CD4-positive, alpha-beta T cell treated with Interleukin-21 for 1 hour (primary cell): ENCODE data around the gene ACACA.
"Not testable (repeated sequence)": the region's sequence is repeated elsewhere in the genome, so short reads cannot be mapped to it uniquely, and the experiment has no call there.

ENCODE experiments used
- DNase-seq: peaks from one replicate; pipeline ENCODE4 v3.0.0-alpha.2; 2020

ACACA gene

GRCh38 chr17:37392024-37392590 is 14.5 kb downstream of the ACACA start:
- DNase-seq: no peak

DNA sequence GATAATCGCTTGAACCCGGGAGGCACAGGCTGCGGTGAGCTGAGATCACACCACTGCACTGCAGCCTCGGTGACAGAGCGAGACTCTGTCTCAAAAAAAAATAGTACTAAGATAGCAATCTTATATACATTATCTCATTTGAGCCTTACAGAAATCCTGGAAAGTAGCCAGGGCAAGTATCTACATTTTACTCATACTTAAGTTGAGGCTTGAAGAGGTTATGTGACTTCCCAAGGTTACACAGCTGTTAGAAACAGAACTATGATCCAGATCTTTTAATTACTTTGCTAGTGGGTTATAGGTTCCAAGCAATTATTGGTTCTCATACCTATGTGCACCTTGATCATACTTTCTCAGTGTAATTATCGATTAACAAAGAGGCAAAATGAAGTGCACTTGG is 15.5 kb downstream of the ACACA start:
- DNase-seq: no peak

- no peak for DNase-seq
Observed at GRCh38 chr17:37389160-37389559, 17.5 kb downstream of the ACACA start.

- DNase-seq: no peak
Observed at GRCh38 chr17:37388266-37388665, 18.4 kb downstream of the ACACA start.

- no peak for DNase-seq
Observed at GRCh38 chr17:37386462-37386861, 20.2 kb downstream of the ACACA start.

- DNase-seq: no peak
Observed at GRCh38 chr17:37385474-37385990, 21.1 kb downstream of the ACACA start.

GRCh38 chr17:37384560-37385149 is 22.0 kb downstream of the ACACA start:
- no peak for DNase-seq

DNA sequence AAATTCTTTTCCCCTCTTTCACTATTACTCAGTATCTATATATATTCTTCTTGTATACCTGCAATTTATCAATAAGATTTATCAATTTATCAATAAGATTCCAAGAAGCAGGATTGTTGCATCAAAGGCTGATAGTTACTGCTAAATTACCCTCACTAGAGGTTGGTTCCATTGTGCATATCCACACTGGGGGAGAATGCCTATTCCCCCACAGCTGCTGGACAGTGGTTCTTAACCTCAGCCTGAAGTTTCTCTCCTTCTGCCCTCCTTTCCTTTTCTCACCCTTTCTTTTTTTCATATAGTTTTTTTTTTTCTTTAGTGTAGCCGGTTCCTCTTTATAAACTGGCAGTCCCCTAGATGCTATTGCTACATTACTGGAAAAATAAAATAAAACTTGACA is 24.6 kb downstream of the ACACA start:
- DNase-seq: no peak

GRCh38 chr17:37375706-37376105 is 30.9 kb downstream of the ACACA start, which contains the start of gene C17orf78:
C17orf78 (plus strand) TSS chr17:37375985; CDS start chr17:37376093, 108 bp downstream.
- DNase-seq: no peak

- peak; percentile 76 for DNase-seq
Observed at GRCh38 chr17:37373530-37374159, 33.0 kb downstream of the ACACA start.

GRCh38 chr17:37368577-37368976 is 38.1 kb downstream of the ACACA start:
- no peak for DNase-seq

- DNase-seq: no peak
Observed at GRCh38 chr17:37365589-37365988, 41.0 kb downstream of the ACACA start.

- DNase-seq: no peak
Observed at GRCh38 chr17:37361543-37361942, 45.1 kb downstream of the ACACA start.

DNA sequence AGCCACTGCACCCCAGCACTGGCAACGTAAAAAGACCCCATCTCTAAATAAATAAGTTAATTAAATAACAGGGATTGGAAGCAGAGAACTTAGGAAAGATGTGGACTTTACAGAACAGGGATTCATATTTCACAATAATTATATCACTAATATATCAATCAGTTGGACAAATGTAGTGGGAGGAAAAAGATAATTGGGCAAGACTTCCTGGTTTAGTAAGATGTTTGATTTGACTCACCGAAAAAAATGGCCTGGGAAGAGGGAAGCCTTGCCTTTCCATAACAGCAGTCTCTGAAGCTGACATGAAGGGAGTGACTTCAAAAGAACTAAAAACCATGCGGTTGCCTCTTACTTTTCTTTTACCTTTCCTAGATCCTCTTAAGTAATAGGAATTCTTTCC is 46.0 kb downstream of the ACACA start:
- no peak for DNase-seq

DNA sequence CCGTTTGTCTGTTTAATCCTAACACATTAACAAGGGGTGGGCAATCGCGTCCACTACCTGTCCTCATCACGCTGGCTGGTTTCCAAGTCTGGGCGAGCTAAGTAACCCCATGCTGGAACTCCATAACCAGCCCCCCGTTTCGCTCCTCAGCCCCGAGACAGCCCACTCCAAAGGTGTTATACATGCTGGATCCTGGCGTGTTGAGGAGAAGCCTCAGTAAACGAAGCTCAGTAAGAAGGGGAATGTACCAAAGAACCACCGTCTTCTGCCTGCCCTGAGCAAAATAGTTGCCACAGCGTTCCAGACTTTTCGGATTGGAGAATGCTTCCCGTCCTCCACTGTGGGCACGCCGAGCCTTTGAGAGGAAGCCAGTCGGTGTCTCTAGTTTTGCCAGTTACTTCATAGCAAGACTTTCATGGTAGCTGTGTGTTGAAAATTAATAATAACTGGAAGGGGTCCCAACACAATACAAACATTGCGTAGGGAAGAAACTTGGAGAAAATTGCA is 46.9 kb downstream of the ACACA start:
- no peak for DNase-seq

GRCh38 chr17:37358830-37359681 is 47.6 kb downstream of the ACACA start:
- DNase-seq: peak; percentile 95

GRCh38 chr17:37358098-37358829 is 48.4 kb downstream of the ACACA start:
- DNase-seq: peak; percentile 14

DNA sequence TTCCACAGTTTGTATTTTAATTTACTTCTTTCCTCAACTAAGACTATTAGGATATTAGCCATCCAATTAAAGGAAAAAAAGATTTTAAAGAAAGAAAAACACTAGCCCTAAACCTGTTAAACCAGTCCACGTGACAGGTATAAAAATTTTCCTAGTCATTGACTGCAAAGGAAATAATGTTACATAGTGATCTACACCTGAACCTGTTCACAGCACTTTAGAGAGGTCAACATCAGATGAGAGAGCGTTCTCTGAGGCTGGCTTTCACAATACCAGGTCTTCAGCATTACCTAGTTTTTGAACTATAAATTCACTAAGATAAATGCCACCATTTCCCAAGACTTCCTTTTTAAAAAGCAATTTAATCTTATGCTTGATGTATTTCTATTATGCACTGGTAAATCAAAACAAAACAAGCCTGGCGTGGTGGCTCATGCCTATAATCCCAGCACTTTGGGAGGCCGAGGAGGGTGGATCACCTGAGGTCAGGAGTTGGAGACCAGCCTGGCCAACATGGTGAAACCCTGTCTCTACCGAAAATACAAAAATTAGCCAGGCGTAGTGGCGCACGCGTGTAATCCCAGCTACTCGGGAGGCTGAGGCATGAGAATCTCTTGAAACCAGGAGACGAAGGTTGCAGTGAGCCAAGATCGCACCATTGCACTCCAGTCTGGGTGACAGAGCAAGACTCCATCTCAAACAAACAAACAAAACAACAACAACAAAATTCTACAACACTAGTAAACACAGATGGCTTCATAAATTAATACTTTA is 49.7 kb downstream of the ACACA start:
- not testable (repeated sequence) for DNase-seq

DNA sequence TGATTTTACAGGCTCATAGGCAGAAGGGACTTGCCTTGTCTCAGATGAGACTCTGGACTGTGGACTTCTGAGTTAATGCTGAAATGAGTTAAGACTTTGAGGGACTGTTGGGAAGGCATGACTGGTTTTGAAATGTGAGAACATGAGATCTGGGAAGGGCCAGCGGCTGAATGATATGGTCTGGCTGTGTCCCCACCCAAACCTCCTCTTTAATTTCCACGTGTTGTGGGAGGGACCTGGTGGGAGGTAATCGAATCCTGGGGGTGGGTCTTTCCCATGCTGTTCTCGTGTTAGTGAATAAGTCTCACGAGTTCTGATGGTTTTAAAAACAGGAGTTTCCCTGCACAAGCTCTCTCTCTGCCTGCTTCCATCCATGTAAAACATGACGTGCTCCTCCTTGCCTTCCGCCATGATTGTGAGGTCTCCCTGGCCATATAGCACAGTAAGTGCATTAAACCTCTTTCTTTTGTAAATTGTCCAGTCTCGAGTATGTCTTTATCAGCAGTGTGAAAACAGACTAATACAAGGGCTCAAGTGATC is 59.7 kb downstream of the ACACA start:
- DNase-seq: not testable (repeated sequence)

DNA sequence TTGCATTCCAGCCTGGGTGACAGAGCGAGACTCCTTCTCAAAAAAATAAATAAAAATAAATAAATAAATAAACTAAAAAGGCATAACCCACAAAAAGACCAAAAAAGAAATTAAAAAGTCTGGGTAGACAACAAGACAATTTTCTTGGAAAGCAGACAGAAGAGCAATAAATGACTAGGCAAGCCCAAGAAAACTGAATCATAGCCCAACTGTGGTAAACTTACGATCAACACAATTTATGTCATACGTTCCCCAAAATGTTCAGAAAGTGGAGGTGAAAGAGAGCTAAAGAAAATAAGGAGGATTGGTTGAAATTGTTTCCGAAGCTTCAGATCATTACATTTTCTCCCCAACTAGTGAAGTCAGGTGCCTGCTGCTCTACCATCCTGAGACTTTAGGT is 62.1 kb downstream of the ACACA start:
- DNase-seq: no peak

- no peak for DNase-seq
Observed at GRCh38 chr17:37342589-37342988, 64.0 kb downstream of the ACACA start.
